Measurements from ENCODE around the gene CHP2. TPM values are rescaled to one million over a fixed set of nuclear protein-coding genes. Genes with fewer than 3 reads are reported as not detected.

The CHP2 gene
- polyA plus RNA-seq, 1 of the 3 experiments (the other 2 are of a cell fraction): not detected

DNA sequence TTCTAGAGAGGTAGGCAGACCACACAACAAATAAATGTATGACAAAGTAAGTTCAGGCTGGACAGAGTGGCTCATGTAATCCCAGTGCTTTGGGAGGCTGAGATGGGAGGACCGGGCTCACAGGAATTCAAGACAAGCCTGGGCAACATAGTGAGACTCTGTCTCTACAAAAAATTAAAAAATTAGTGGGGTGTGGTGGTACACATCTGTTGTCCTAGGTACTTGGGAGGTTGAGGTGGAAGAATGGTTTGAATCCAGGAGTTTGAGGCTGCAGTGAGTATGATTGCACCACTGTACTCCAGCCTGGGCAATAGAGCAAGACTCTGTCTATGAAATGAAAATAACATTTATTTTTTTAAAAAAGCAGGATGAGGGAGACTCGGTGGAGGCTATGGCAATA lies 18.5 kb downstream of the CHP2 start:
- no peaks in the 10 kb centered on the region for H3K4me1 ChIP-seq (ENCODE audit: control insufficient read depth in 1 of 2, insufficient read depth in 2 of 2, low read depth in 1 of 2, low read length in 1 of 2)
- H3K9me3 ChIP-seq: no peaks in the 10 kb centered on the region
- no peaks in the 10 kb centered on the region for H3K9me2 ChIP-seq
- ChIA-PET POLR2A (no interaction called here), CTCF (interaction anchor here (1.6 to 1.9 kb wide), 2 partner anchors 27 to 46 kb away, joined by 3 to 5 read pairs; no protein-coding TSS in a partner anchor)
- no peak overlapping the region for H3K4me2 ChIP-seq
- no peaks in the 10 kb centered on the region for H4K20me1 ChIP-seq (ENCODE audit: insufficient read depth)
- DNase-seq: no peak
- H3F3A ChIP-seq (replicated peaks; ENCODE audit: insufficient read depth): no peaks in the 10 kb centered on the region
- no peak overlapping the region for H3K27ac ChIP-seq (ENCODE audit: low read depth in 2 of 2, low read length in 1 of 2)
- no peak overlapping the region for H3K9ac ChIP-seq
- no peak overlapping the region for H3K4me3 ChIP-seq (ENCODE audit: low read depth in 2 of 2, low read length in 1 of 2)
- H3K79me2 ChIP-seq (ENCODE audit: insufficient read depth): no peaks in the 10 kb centered on the region
- TF ChIP-seq POLR2AphosphoS5 (IDR thresholded peaks at IDR 0.05; ENCODE audit: low read depth, low read length) (no peak), EZH2phosphoT487 (IDR thresholded peaks at IDR 0.05; ENCODE audit: borderline replicate concordance, low read depth) (no peak), TCF12 (IDR thresholded peaks at IDR 0.05) (no peak), FOXM1 (IDR thresholded peaks at IDR 0.05; ENCODE audit: low read depth) (no peak)
- TF ChIP-seq, protein P1, sequence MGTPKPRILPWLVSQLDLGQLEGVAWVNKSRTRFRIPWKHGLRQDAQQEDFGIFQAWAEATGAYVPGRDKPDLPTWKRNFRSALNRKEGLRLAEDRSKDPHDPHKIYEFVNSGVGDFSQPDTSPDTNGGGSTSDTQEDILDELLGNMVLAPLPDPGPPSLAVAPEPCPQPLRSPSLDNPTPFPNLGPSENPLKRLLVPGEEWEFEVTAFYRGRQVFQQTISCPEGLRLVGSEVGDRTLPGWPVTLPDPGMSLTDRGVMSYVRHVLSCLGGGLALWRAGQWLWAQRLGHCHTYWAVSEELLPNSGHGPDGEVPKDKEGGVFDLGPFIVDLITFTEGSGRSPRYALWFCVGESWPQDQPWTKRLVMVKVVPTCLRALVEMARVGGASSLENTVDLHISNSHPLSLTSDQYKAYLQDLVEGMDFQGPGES (IDR thresholded peaks at IDR 0.05; ENCODE audit: low read depth, low read length): no peak
- H2AFZ ChIP-seq (ENCODE audit: low read depth): no peak overlapping the region
- WGBS (ENCODE audit: low lambda C conversion rate): 4% methylated on average over 2 of the region's 2 CpGs
- H3K36me3 ChIP-seq (replicated peaks in 1 of 2; ENCODE audit: control insufficient read depth in 1 of 2, insufficient read depth in 2 of 2, low read length in 1 of 2): no peaks in the 10 kb centered on the region
- no peaks in the 10 kb centered on the region for H3K27me3 ChIP-seq (ENCODE audit: insufficient read depth)

GRCh38 chr16:23781176-23781575 lies 26.4 kb downstream of the CHP2 start:
- no peaks in the 10 kb centered on the region for H3K36me3 ChIP-seq (replicated peaks in 1 of 2; ENCODE audit: control insufficient read depth in 1 of 2, insufficient read depth in 2 of 2, low read length in 1 of 2)
- H3K4me1 ChIP-seq (ENCODE audit: control insufficient read depth in 1 of 2, insufficient read depth in 2 of 2, low read depth in 1 of 2, low read length in 1 of 2): no peaks in the 10 kb centered on the region; a peak in 1 of 4 replicates
- H3K4me2 ChIP-seq: no peak overlapping the region
- no peak overlapping the region for H3K4me3 ChIP-seq (ENCODE audit: low read depth in 2 of 2, low read length in 1 of 2)
- no peak overlapping the region for H2AFZ ChIP-seq (ENCODE audit: low read depth)
- H3K9ac ChIP-seq: no peak overlapping the region
- no peaks in the 10 kb centered on the region for H4K20me1 ChIP-seq (ENCODE audit: insufficient read depth)
- H3K9me2 ChIP-seq: no peaks in the 10 kb centered on the region
- no peaks in the 10 kb centered on the region for H3K79me2 ChIP-seq (ENCODE audit: insufficient read depth)
- H3K27me3 ChIP-seq (ENCODE audit: insufficient read depth): no peaks in the 10 kb centered on the region
- POLR2A ChIA-PET: no interaction called here
- DNase-seq: no peak
- H3F3A ChIP-seq (replicated peaks; ENCODE audit: insufficient read depth): no peaks in the 10 kb centered on the region
- 4% methylated on average over 1 of the region's 1 CpG for WGBS (ENCODE audit: low lambda C conversion rate)
- TF ChIP-seq, protein P1 (IDR thresholded peaks at IDR 0.05; ENCODE audit: low read depth, low read length): no peak
- TF ChIP-seq FOXJ3 (CRISPR knock-in tag; IDR thresholded peaks at IDR 0.05) (no peak), MXI1 (IDR thresholded peaks at IDR 0.05; ENCODE audit: low read depth, low read length) (no peak), MEF2A (IDR thresholded peaks at IDR 0.05; ENCODE audit: borderline replicate concordance, low read depth) (no peak), SMC3 (IDR thresholded peaks at IDR 0.05; ENCODE audit: low read depth, low read length) (no peak), POLR2AphosphoS5 (IDR thresholded peaks at IDR 0.05; ENCODE audit: low read depth, low read length) (no peak), EP300 (IDR thresholded peaks at IDR 0.05; ENCODE audit: borderline replicate concordance in 1 of 2, low read depth in 1 of 2, low read length in 1 of 2) (no peak), NFIC (IDR thresholded peaks at IDR 0.05; ENCODE audit: borderline replicate concordance) (no peak), ELF1 (IDR thresholded peaks at IDR 0.05) (no peak)
- H3K9me3 ChIP-seq: no peaks in the 10 kb centered on the region
- CTCF ChIA-PET: no interaction called here
- no peak overlapping the region for H3K27ac ChIP-seq (ENCODE audit: low read depth in 2 of 2, low read length in 1 of 2)
